GM12878 (cell line): ENCODE data around the gene ZNF426. TPM values are rescaled to one million over a fixed set of nuclear protein-coding genes. Genes with fewer than 3 reads are reported as not detected.

Experiments
- ATAC-seq: fragments of 200-7000 bp; cut with Tn5 transposase; 3 replicates; pipeline ENCODE4 v1.9.1; 2020; ENCODE audit warnings: mild to moderate bottlenecking, moderate library complexity
- BruUV-seq: library from RNA; stranded (reverse); fragments of 400-500 nt; replicated peaks from 2 replicates; lab custom pipeline; 2021; lab: Mats Ljungman, UMichigan
- CTCF ChIA-PET: fragments of 300-600 bp; sonication (Branson Sonifier 250); formaldehyde crosslinking; extraction: SDS; loops from one replicate; lab custom pipeline; 2021; ENCODE audit warnings: inconsistent platforms; lab: Yijun Ruan, JAX
- POLR2A ChIA-PET: fragments of 350-600 bp; formaldehyde crosslinking; extraction: SDS; loops from one replicate; lab custom pipeline; 2021; ENCODE audit warnings: inconsistent platforms; lab: Charles Lee
- RAD21 ChIA-PET: fragments of 300-600 bp; sonication (Branson Sonifier 250); formaldehyde crosslinking; loops from one replicate; lab custom pipeline; 2023; ENCODE audit warnings: antibody characterized with exemption; ENCODE audit not compliant: unreplicated experiment; lab: Charles Lee
- SMC1A ChIA-PET: fragments of 300-600 bp; sonication (Branson Sonifier 250); formaldehyde crosslinking; loops from one replicate; lab custom pipeline; 2023; ENCODE audit not compliant: unreplicated experiment, uncharacterized antibody; lab: Charles Lee
- DNase-seq: peaks from one replicate; pipeline ENCODE4 v3.0.0-alpha.2; 2011; ENCODE audit warnings: low read depth, low spot score
- FAIRE-seq: peaks from 3 replicates; lab custom pipeline; 2011; peaks lifted over from hg19 to GRCh38; lab: Jason Lieb, UNC
- H2AFZ ChIP-seq: 2 replicates; pipeline ENCODE4 v1.6.0; 2011; ENCODE audit warnings: low read depth, low read length, control low read depth; ENCODE audit not compliant: control insufficient read depth
- H3K27ac ChIP-seq: 2 replicates; pipeline ENCODE4 v1.5.1; 2011; ENCODE audit warnings: control low read depth; ENCODE audit not compliant: control insufficient read depth, insufficient read depth
- H3K27me3 ChIP-seq, 2 experiments: replicated peaks in 1 of 2; 2 replicates each; pipeline versions ENCODE4 v1.6.0 to v1.6.1; 2011; ENCODE audit warnings: low read length in 1 of 2; ENCODE audit not compliant: control insufficient read depth in 2 of 2, insufficient read depth in 2 of 2
- H3K36me3 ChIP-seq, 2 experiments: 2 replicates each; pipeline ENCODE4 v1.5.1; 2011; ENCODE audit warnings: low read length in 1 of 2; ENCODE audit not compliant: control insufficient read depth in 2 of 2, insufficient read depth in 2 of 2
- H3K4me1 ChIP-seq: 2 replicates; pipeline ENCODE4 v1.6.1; 2011; ENCODE audit warnings: mild to moderate bottlenecking, low read length, moderate library complexity, mixed read lengths; ENCODE audit not compliant: control insufficient read depth, insufficient read depth
- H3K4me2 ChIP-seq: 2 replicates; pipeline ENCODE4 v1.6.0; 2011; ENCODE audit warnings: control low read depth; ENCODE audit not compliant: control insufficient read depth, insufficient read depth
- H3K4me3 ChIP-seq: fragments of 200-600 bp; sonication (generic); 2 replicates; pipeline ENCODE4 v1.5.1; 2016
- H3K79me2 ChIP-seq: 2 replicates; pipeline ENCODE4 v1.6.0; 2011; ENCODE audit warnings: low read length; ENCODE audit not compliant: control insufficient read depth, insufficient read depth
- H3K9ac ChIP-seq: 2 replicates; pipeline ENCODE4 v1.8.0; 2011; ENCODE audit warnings: low read length, control low read depth, mixed read lengths; ENCODE audit not compliant: control insufficient read depth, insufficient read depth
- H3K9me3 ChIP-seq: replicated peaks from 3 replicates; pipeline ENCODE4 v1.5.1; 2011; ENCODE audit warnings: mild to moderate bottlenecking, low read length; ENCODE audit not compliant: control insufficient read depth, insufficient read depth
- H4K20me1 ChIP-seq: 2 replicates; pipeline ENCODE4 v1.6.0; 2011; ENCODE audit not compliant: control insufficient read depth, insufficient read depth
- BHLHE40 ChIP-seq, 2 experiments: fragments of 450-650 bp in 1 of 2; IDR thresholded peaks; 2 replicates each; pipeline ENCODE4 v1.6.1; 2011 to 2017; ENCODE audit warnings: low read depth in 2 of 2, borderline replicate concordance in 1 of 2, improper control_type of control experiment in 1 of 2, low read length in 1 of 2, mild to moderate bottlenecking in 1 of 2
- JUND ChIP-seq: IDR thresholded peaks from 2 replicates; pipeline ENCODE4 v1.6.1; 2012; ENCODE audit warnings: low read depth, mild to moderate bottlenecking, low read length, improper control_type of control experiment, moderate library complexity
- SPI1 ChIP-seq: IDR thresholded peaks from 2 replicates; pipeline ENCODE4 v1.6.1; 2011; ENCODE audit warnings: low read depth, mild to moderate bottlenecking, low read length, moderate library complexity, borderline replicate concordance; ENCODE audit not compliant: insufficient read depth
- YY1 ChIP-seq: IDR thresholded peaks from 2 replicates; pipeline ENCODE4 v1.6.1; 2011; ENCODE audit warnings: low read depth, mild to moderate bottlenecking, low read length
- WGBS: methylation state at CpG from one replicate; pipeline ENCODE4 v1.1.6; 2016; ENCODE audit warnings: low lambda C conversion rate; ENCODE audit not compliant: insufficient replicate concordance, insufficient coverage; ENCODE audit errors: missing lambda C conversion rate; 5-methylcytosine and 5-hydroxymethylcytosine counted together
- in situ Hi-C: fragments of 300-500 bp; cut with MboI; formaldehyde crosslinking; loops from 9 replicates; pipeline ENCODE4 v1.14.3; 2018; ENCODE audit warnings: mixed read lengths
- intact Hi-C: fragments of 100-400 bp; cut with micrococcal nuclease; formaldehyde crosslinking; loops from one replicate; pipeline ENCODE4 v1.14.2; 2022; ENCODE audit not compliant: unreplicated experiment
- polyA plus RNA-seq, 11 experiments: library from polyadenylated mRNA; depleted of rRNA in 4 of 11; unstranded in 6 of 11; stranded (reverse) in 5 of 11; fragments of >200 nt; fragmentation: Nextera tagmentation in 4 of 11; fragmentation: Illumina TruSeq in 1 of 11; extraction: Ambion mirVana in 4 of 11; extraction: Trizol in 1 of 11; gene quantifications; 1 replicate in 1 of 11; 2 replicates in 10 of 11; pipeline versions ENCODE4 v1.2.1 to v1.2.3, GENCODE V29; 2011 to 2016; ENCODE audit warnings: inconsistent platforms in 2 of 11, missing spikeins in 2 of 11, low read depth in 1 of 11
- total RNA-seq, 4 experiments: library from RNA; depleted of rRNA in 3 of 4; stranded (reverse); fragments of >200 nt in 3 of 4; fragmentation: Illumina TruSeq in 1 of 4; extraction: Trizol in 1 of 4; gene quantifications; 2 replicates each; pipeline versions ENCODE4 v1.2.1 to v1.2.3, GENCODE V29; 2013 to 2021
- TF ChIP-seq, protein P1 (sequence below), 3 experiments: IDR thresholded peaks in 2 of 3; conservative IDR thresholded peaks in 1 of 3; 2 replicates each; pipeline ENCODE4 v1.5.1; 2011; ENCODE audit warnings: low read depth in 3 of 3, low read length in 3 of 3, mild to moderate bottlenecking in 3 of 3, control low read depth in 2 of 3, moderate library complexity in 2 of 3, inconsistent platforms in 1 of 3, mixed read lengths in 1 of 3; ENCODE audit not compliant: control insufficient read depth in 2 of 3, insufficient read depth in 1 of 3; ENCODE audit errors: extremely low read depth in 1 of 3
- TF ChIP-seq, protein P2 (sequence below): fragments of 150-350 bp; IDR thresholded peaks from 2 replicates; pipeline ENCODE4 v1.6.1; 2016; ENCODE audit warnings: low read depth, low read length
- TF ChIP-seq, protein P3 (sequence below): IDR thresholded peaks from 2 replicates; pipeline ENCODE4 v1.6.1; 2011; ENCODE audit warnings: borderline replicate concordance, low read depth, mild to moderate bottlenecking, moderate library complexity, low read length; ENCODE audit not compliant: insufficient read depth, poor library complexity, severe bottlenecking

ZNF426 gene
- total and polyA plus RNA-seq, 10 of the 15 experiments (the other 5 are each of a cell fraction or from before 2014, with no cell fraction given): 3.0 to 11.3 (median 6.8) TPM

DNA sequence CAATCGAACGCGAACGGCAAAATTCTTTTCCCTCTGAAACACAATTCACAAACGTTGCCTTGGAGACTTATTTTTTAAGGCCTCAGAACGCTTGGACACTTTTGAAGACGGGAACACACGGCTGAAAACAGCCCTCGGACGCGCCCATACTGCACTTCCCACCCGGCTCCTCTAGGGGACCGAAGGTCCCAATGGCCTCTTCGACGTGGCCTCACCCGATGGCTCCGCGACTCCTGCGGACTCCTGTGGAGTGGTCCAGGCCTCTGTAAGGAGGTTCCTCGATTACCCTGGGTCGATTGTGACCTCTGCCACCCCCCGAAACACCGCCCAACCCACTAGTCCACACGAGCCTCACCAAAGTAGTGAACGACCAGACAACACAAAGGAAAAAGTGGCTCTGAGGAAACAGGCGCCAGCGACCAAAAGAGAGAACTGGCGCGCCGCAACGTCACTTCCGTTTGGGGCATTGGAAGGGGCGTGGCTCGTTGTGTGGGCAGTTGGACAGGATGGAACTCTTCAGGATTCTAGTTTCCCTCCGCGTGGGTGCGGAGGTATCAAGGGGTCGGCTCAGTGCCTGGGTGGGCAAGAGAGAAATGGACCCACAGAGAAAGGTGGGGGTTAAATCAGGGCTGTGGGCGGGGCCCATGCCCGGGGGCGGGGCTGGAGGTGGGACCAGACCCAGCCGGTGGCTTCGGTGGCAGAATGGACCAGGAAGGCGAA lies 40.1 kb downstream of the ZNF426 start, which contains the start of gene ZNF560:
ZNF560 (minus strand) TSS at position 434 of the 720 bp plus-strand sequence. CDS start 23,303 bp downstream, outside the sequence.
- CTCF ChIA-PET: no interaction called here
- TF ChIP-seq JUND: no peak
- TF ChIP-seq, protein P1, sequence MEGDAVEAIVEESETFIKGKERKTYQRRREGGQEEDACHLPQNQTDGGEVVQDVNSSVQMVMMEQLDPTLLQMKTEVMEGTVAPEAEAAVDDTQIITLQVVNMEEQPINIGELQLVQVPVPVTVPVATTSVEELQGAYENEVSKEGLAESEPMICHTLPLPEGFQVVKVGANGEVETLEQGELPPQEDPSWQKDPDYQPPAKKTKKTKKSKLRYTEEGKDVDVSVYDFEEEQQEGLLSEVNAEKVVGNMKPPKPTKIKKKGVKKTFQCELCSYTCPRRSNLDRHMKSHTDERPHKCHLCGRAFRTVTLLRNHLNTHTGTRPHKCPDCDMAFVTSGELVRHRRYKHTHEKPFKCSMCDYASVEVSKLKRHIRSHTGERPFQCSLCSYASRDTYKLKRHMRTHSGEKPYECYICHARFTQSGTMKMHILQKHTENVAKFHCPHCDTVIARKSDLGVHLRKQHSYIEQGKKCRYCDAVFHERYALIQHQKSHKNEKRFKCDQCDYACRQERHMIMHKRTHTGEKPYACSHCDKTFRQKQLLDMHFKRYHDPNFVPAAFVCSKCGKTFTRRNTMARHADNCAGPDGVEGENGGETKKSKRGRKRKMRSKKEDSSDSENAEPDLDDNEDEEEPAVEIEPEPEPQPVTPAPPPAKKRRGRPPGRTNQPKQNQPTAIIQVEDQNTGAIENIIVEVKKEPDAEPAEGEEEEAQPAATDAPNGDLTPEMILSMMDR (IDR thresholded peaks at IDR 0.05 in 2 of 3, conservative IDR thresholded peaks at IDR 0.05 in 1 of 3; ENCODE audit: control insufficient read depth in 2 of 3, extremely low read depth in 1 of 3, insufficient read depth in 1 of 3, low read depth in 3 of 3, low read length in 3 of 3): peak in 1 of 3 experiments; percentile 16; a peak in 1 of 6 replicates
- TF ChIP-seq, all 136 proteins: peak for 1
- FAIRE-seq (no peak), ATAC-seq (no peak), DNase-seq (no peak)
- in situ Hi-C loops (no loop called here), intact Hi-C loops (no loop called here)
- ChIA-PET SMC1A (no interaction called here), RAD21 (no interaction called here), POLR2A (no interaction called here)
- H3K36me3 ChIP-seq: no peaks in the 10 kb centered on the region
- H3K27ac ChIP-seq: no peak within 1 kb of the TSS
- H3K79me2 ChIP-seq: no peaks in the 10 kb centered on the region
- H3K27me3 ChIP-seq: no peaks in the 10 kb centered on the region
- no peaks in the 10 kb centered on the region for H3K4me1 ChIP-seq
- H3K9ac ChIP-seq: no peak within 1 kb of the TSS
- no peaks in the 10 kb centered on the region for H4K20me1 ChIP-seq
- WGBS: 44% methylated on average over 41 of the region's 44 CpGs
- no TSS peak for BruUV-seq
- no peak within 1 kb of the TSS for H3K4me3 ChIP-seq
- H3K4me2 ChIP-seq: no peak within 1 kb of the TSS
- no peaks in the 10 kb centered on the region; the same call in 2 of the 3 replicates for H3K9me3 ChIP-seq
- no peak within 1 kb of the TSS for H2AFZ ChIP-seq

DNA sequence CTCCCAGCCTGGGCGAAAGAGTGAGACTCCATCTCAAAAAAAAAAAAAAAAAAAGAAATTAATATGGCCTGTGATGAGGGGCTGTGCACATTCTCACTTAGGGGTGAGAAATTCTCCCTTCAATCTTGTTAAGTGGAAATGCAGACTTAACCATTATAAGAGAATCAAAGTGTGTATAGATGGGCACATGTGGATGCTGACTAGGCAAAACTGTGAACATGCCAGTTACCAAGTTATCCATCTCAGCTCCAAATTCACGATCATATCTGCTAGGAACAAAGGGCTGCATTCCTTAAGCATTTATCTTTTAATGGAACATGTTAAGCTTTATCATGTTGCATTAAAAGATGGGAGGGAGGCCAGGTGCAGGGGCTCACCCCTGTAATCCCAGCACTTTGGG lies 44.3 kb downstream of the ZNF426 start:
- H3K79me2 ChIP-seq: no peaks in the 10 kb centered on the region
- CTCF ChIA-PET: no interaction called here
- in situ Hi-C loops (no loop called here), intact Hi-C loops (no loop called here)
- DNase-seq: no peak
- ATAC-seq: no peak
- RAD21 ChIA-PET: no interaction called here
- no peaks in the 10 kb centered on the region for H3K36me3 ChIP-seq
- no peak overlapping the region for H3K4me2 ChIP-seq
- H3K9ac ChIP-seq: no peak overlapping the region
- no peak overlapping the region for H3K27ac ChIP-seq
- FAIRE-seq: no peak
- no peaks in the 10 kb centered on the region for H3K4me1 ChIP-seq
- BruUV-seq: no TSS peak
- no peaks in the 10 kb centered on the region; the same call in 2 of the 3 replicates for H3K9me3 ChIP-seq
- no peak overlapping the region for H3K4me3 ChIP-seq
- WGBS: 0% methylated on average over 1 of the region's 2 CpGs
- H2AFZ ChIP-seq: no peak overlapping the region
- H3K27me3 ChIP-seq: no peaks in the 10 kb centered on the region
- H4K20me1 ChIP-seq: no peaks in the 10 kb centered on the region
- POLR2A ChIA-PET: no interaction called here
- SMC1A ChIA-PET: interaction anchor here (1.0 kb wide), 1 partner anchor 43 kb away, joined by 3 read pairs; no protein-coding TSS in a partner anchor
- TF ChIP-seq, protein P2, sequence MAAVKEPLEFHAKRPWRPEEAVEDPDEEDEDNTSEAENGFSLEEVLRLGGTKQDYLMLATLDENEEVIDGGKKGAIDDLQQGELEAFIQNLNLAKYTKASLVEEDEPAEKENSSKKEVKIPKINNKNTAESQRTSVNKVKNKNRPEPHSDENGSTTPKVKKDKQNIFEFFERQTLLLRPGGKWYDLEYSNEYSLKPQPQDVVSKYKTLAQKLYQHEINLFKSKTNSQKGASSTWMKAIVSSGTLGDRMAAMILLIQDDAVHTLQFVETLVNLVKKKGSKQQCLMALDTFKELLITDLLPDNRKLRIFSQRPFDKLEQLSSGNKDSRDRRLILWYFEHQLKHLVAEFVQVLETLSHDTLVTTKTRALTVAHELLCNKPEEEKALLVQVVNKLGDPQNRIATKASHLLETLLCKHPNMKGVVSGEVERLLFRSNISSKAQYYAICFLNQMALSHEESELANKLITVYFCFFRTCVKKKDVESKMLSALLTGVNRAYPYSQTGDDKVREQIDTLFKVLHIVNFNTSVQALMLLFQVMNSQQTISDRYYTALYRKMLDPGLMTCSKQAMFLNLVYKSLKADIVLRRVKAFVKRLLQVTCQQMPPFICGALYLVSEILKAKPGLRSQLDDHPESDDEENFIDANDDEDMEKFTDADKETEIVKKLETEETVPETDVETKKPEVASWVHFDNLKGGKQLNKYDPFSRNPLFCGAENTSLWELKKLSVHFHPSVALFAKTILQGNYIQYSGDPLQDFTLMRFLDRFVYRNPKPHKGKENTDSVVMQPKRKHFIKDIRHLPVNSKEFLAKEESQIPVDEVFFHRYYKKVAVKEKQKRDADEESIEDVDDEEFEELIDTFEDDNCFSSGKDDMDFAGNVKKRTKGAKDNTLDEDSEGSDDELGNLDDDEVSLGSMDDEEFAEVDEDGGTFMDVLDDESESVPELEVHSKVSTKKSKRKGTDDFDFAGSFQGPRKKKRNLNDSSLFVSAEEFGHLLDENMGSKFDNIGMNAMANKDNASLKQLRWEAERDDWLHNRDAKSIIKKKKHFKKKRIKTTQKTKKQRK: no peak
- TF ChIP-seq, protein P3, sequence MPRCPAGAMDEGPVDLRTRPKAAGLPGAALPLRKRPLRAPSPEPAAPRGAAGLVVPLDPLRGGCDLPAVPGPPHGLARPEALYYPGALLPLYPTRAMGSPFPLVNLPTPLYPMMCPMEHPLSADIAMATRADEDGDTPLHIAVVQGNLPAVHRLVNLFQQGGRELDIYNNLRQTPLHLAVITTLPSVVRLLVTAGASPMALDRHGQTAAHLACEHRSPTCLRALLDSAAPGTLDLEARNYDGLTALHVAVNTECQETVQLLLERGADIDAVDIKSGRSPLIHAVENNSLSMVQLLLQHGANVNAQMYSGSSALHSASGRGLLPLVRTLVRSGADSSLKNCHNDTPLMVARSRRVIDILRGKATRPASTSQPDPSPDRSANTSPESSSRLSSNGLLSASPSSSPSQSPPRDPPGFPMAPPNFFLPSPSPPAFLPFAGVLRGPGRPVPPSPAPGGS: no peak
- TF ChIP-seq YY1 (no peak), SPI1 (no peak), BHLHE40 (IDR thresholded peaks at IDR 0.05; ENCODE audit: borderline replicate concordance in 1 of 2, low read depth in 2 of 2, low read length in 1 of 2) (no peak)
